Epithelial cell of proximal tubule (primary cell): ENCODE measurements around the gene PDE4D. TPM values are rescaled to one million over a fixed set of nuclear protein-coding genes. Genes with fewer than 3 reads are reported as not detected.

ENCODE experiments used
- DNase-seq: peaks from one replicate; pipeline ENCODE4 v3.0.0-alpha.2; 2011; ENCODE audit warnings: low read depth
- H3K4me3 ChIP-seq: 2 replicates; pipeline ENCODE4 v1.5.1; 2011; ENCODE audit warnings: low read depth, mild to moderate bottlenecking, low read length
- total RNA-seq: library from RNA; depleted of rRNA; stranded (reverse); fragments of >200 nt; gene quantifications from 2 replicates; pipeline ENCODE4 v1.2.3, GENCODE V29; 2015
- TF ChIP-seq, protein P1 (sequence below): conservative IDR thresholded peaks from 2 replicates; pipeline ENCODE4 v1.5.1; 2012; ENCODE audit warnings: low read depth, mild to moderate bottlenecking, low read length

PDE4D gene
- total RNA-seq, 1 donor from 2014 or later, result 18.4 TPM

- TF ChIP-seq, protein P1, sequence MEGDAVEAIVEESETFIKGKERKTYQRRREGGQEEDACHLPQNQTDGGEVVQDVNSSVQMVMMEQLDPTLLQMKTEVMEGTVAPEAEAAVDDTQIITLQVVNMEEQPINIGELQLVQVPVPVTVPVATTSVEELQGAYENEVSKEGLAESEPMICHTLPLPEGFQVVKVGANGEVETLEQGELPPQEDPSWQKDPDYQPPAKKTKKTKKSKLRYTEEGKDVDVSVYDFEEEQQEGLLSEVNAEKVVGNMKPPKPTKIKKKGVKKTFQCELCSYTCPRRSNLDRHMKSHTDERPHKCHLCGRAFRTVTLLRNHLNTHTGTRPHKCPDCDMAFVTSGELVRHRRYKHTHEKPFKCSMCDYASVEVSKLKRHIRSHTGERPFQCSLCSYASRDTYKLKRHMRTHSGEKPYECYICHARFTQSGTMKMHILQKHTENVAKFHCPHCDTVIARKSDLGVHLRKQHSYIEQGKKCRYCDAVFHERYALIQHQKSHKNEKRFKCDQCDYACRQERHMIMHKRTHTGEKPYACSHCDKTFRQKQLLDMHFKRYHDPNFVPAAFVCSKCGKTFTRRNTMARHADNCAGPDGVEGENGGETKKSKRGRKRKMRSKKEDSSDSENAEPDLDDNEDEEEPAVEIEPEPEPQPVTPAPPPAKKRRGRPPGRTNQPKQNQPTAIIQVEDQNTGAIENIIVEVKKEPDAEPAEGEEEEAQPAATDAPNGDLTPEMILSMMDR, result no peak
- no peak overlapping the region for H3K4me3 ChIP-seq
- no peak for DNase-seq
Observed at GRCh38 chr5:59133764-59134261, 759.7 kb downstream of the PDE4D start.

GRCh38 chr5:59132131-59132530 is 761.4 kb downstream of the PDE4D start:
- TF ChIP-seq, protein P1, result no peak
- no peak overlapping the region for H3K4me3 ChIP-seq
- no peak for DNase-seq

- TF ChIP-seq, protein P1, result no peak
- DNase-seq, result no peak
- no peak overlapping the region for H3K4me3 ChIP-seq
Observed at GRCh38 chr5:59130431-59130830, 763.1 kb downstream of the PDE4D start.

DNA sequence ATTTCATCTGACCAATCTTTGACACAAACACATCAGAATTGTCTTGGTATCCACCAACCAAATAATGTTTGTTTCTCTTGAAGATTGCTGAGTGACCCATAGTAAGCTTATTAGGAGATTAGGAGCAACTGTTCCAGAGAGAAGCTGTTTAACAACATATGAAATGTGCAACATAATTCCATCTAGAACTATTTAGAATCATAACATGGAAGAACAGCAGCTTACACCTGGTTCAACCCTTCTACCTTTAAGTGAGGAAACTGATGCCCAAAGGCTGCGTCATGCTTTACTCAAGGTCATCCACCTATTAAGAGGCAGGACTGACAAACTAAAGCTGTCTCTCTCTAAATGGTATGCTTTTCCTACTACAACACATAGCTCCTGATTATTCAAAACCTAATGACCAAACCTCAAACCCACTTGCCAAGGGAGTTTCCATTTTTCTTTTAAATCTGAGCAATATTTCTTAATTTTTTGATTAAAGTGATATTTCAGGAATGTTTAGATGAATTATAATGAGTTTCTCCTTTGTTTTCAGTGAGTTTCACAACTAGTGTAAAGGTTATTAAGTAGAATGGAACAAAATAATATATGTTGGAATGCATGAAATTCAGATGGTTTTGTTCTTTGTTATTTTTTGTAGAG is 764.8 kb downstream of the PDE4D start:
- H3K4me3 ChIP-seq, result no peak overlapping the region
- DNase-seq, result no peak
- TF ChIP-seq, protein P1, result no peak

GRCh38 chr5:59126708-59127573 is 766.6 kb downstream of the PDE4D start:
- DNase-seq, result no peak
- H3K4me3 ChIP-seq, result no peak overlapping the region
- TF ChIP-seq, protein P1, result no peak

DNA sequence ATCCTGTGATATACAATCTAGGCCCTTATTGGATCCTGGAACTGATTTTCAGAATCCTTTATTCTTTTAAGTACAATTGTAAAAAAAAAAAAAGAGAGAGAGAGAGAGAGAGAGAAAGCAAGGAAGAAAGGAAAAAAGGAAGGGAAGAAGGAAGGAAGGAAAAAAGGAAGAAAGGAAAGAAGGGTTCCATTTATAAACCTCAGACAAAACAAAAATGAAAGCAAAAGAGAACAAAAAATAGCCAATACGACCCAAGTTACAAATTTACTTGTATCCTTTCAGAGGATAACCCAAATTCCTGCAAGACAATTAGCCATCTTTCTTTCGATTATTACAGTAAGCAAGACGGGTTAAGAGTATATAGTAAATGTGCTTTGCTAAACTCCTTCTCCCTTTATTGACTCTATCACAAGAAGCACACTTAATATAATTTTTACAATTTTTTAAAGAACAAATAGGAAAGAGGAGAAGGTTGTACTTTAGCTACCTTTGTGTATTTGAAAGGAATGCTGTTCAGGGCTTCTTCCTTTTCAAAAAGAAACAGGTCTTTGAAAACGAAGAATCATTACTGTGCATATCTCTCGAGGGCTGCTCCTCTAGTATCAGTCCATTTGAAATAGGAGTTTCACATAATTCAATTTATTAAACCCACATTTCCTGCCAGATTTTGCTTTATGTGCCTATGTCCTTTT is 767.4 kb downstream of the PDE4D start:
- TF ChIP-seq, protein P1, result no peak
- no peak for DNase-seq
- H3K4me3 ChIP-seq, result no peak overlapping the region
